Measurements from ENCODE around the gene KRTAP20-3. TPM values are rescaled to one million over a fixed set of nuclear protein-coding genes. Genes with fewer than 3 reads are reported as not detected.

KRTAP20-3 gene
- total RNA-seq, 1 experiment from 2014 or later = not detected

GRCh38 chr21:30628109-30628508 lies 14.6 kb upstream of the KRTAP20-3 start:
- RAD21 ChIA-PET (ENCODE audit: low non-redundant PET in 1 of 2, low total read pairs in 2 of 2, uncharacterized antibody in 2 of 2, unreplicated experiment in 2 of 2) = no interaction called here
- no peak overlapping the region for H3K4me3 ChIP-seq (replicated peaks in 1 of 2; ENCODE audit: low read depth in 1 of 2, low read length in 2 of 2)
- DNase-seq (ENCODE audit: low read depth, low spot score) (no peak), ATAC-seq (no peak)
- H3K27ac ChIP-seq (ENCODE audit: low read depth, low read length) = no peak overlapping the region
- H3K79me2 ChIP-seq (ENCODE audit: insufficient read depth, low read length) = no peaks in the 10 kb centered on the region
- CTCF ChIA-PET = no interaction called here
- H3K27me3 ChIP-seq (ENCODE audit: insufficient read depth, low read length) = no peaks in the 10 kb centered on the region
- no peaks in the 10 kb centered on the region for H4K20me1 ChIP-seq (ENCODE audit: insufficient read depth)
- H3K36me3 ChIP-seq (ENCODE audit: control insufficient read depth in 1 of 2, insufficient read depth in 2 of 2, low read length in 2 of 2) = no peaks in the 10 kb centered on the region
- TF ChIP-seq, protein P1, sequence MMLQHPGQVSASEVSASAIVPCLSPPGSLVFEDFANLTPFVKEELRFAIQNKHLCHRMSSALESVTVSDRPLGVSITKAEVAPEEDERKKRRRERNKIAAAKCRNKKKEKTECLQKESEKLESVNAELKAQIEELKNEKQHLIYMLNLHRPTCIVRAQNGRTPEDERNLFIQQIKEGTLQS (IDR thresholded peaks at IDR 0.05) = no peak
- no peak for TF ChIP-seq RAD21 (IDR thresholded peaks at IDR 0.05; ENCODE audit: low read depth)
- no peak for TF ChIP-seq SIN3A (IDR thresholded peaks at IDR 0.05; ENCODE audit: low read depth)
- TF ChIP-seq ZNF274 (IDR thresholded peaks at IDR 0.05; ENCODE audit: low read depth, low read length) = no peak
- no peak for TF ChIP-seq TCF7L2 (IDR thresholded peaks at IDR 0.05; ENCODE audit: borderline replicate concordance, extremely low read depth, insufficient read depth, insufficient read length)
- TF ChIP-seq FOSL1 (IDR thresholded peaks at IDR 0.05; ENCODE audit: low read depth) = no peak
- TF ChIP-seq CTCF (IDR thresholded peaks at IDR 0.05 in 2 of 3, conservative IDR thresholded peaks at IDR 0.05 in 1 of 3; ENCODE audit: borderline replicate concordance in 1 of 3, insufficient read depth in 1 of 3, low read depth in 2 of 3, low read length in 2 of 3) = no peak
- no peak for TF ChIP-seq ELF1 (IDR thresholded peaks at IDR 0.05; ENCODE audit: borderline replicate concordance, low read depth)
- TF ChIP-seq, protein P2, sequence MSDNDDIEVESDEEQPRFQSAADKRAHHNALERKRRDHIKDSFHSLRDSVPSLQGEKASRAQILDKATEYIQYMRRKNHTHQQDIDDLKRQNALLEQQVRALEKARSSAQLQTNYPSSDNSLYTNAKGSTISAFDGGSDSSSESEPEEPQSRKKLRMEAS (IDR thresholded peaks at IDR 0.05) = no peak
- no peak for TF ChIP-seq POLR2A (IDR thresholded peaks at IDR 0.05; ENCODE audit: borderline replicate concordance, extremely low read depth, insufficient read depth, insufficient read length)
- no peak for TF ChIP-seq CBX3 (IDR thresholded peaks at IDR 0.05; ENCODE audit: low read depth)
- H3K9me2 ChIP-seq (ENCODE audit: insufficient read depth) = no peaks in the 10 kb centered on the region
- no peak overlapping the region for H3K4me2 ChIP-seq (ENCODE audit: low read length)
- no peak overlapping the region for H2AFZ ChIP-seq (ENCODE audit: low read depth, low read length, poor library complexity, severe bottlenecking)
- BruUV-seq (replicated peaks) = no TSS peak
- H3K4me1 ChIP-seq (ENCODE audit: control insufficient read depth in 1 of 2, insufficient read depth in 2 of 2, low read length in 2 of 2) = no peaks in the 10 kb centered on the region
- intact Hi-C loops (cut with micrococcal nuclease) = no loop called here
- H3K9ac ChIP-seq (ENCODE audit: low read length) = no peak overlapping the region
- POLR2A ChIA-PET = no interaction called here
- H3K9me3 ChIP-seq (ENCODE audit: control insufficient read depth in 1 of 2, insufficient read depth in 1 of 2, low read depth in 1 of 2, low read length in 2 of 2) = peaks cover 15 to 26% of the 10 kb centered on the region in 2 experiments; a peak in 2 of 4 replicates

All from HCT116 (cell line).